ENCODE data around the gene PCDH10. TPM values are rescaled to one million over a fixed set of nuclear protein-coding genes. Genes with fewer than 3 reads are reported as not detected.

Gene PCDH10
- total and polyA plus RNA-seq, 2 donors (not counting 3 experiments of a cell fraction or from before 2014, with no cell fraction given): 56.5 to 91.0 TPM

GRCh38 chr4:133161570-133162295, 12.6 kb downstream of the PCDH10 start:
- Histone ChIP-seq H3K4me1 (ENCODE audit: control insufficient read depth, extremely low read depth, insufficient read depth, low read length) (no peaks in the 10 kb centered on the region), H4K20me1 (replicated peaks; ENCODE audit: control insufficient read depth, extremely low read depth, insufficient read depth, low read length) (no peaks in the 10 kb centered on the region), H3K4me2 (ENCODE audit: insufficient read depth, low read length) (no peak overlapping the region), H3K9me3 (replicated peaks; ENCODE audit: control insufficient read depth, insufficient read depth, low read length) (no peaks in the 10 kb centered on the region), H3K27me3 (ENCODE audit: control insufficient read depth in 2 of 2, insufficient read depth in 2 of 2, low read length in 2 of 2) (no peaks in the 10 kb centered on the region), H3K79me2 (ENCODE audit: control insufficient read depth, insufficient read depth, low read length) (peaks cover 2% of the 10 kb centered on the region), H2AFZ (ENCODE audit: low read depth, low read length) (no peak overlapping the region), H3K36me3 (ENCODE audit: control insufficient read depth in 2 of 2, extremely low read depth in 1 of 2, insufficient read depth in 2 of 2, low read length in 2 of 2) (peaks cover 0 to 5% of the 10 kb centered on the region in 2 experiments), H3K4me3 (replicated peaks in 1 of 3; ENCODE audit: insufficient read depth in 1 of 3, low read depth in 1 of 3, low read length in 3 of 3) (no peak overlapping the region), H3K27ac (ENCODE audit: insufficient read depth, low read depth, low read length) (no peak overlapping the region), H3K9me1 (replicated peaks; ENCODE audit: control insufficient read depth, extremely low read depth, insufficient read depth, low read length) (no peaks in the 10 kb centered on the region), H3K9ac (replicated peaks; ENCODE audit: extremely low read depth, insufficient read depth, low read length) (no peak overlapping the region)
- no TSS peak for BruUV-seq (replicated peaks)
- TF ChIP-seq GATA2 (IDR thresholded peaks at IDR 0.05; ENCODE audit: insufficient read depth, insufficient read length, low read depth, low read length) (no peak), POLR2AphosphoS5 (IDR thresholded peaks at IDR 0.05; ENCODE audit: insufficient read depth, low read depth, low read length) (no peak), POLR2A (IDR thresholded peaks at IDR 0.05; ENCODE audit: low read depth, low read length) (no peak), MYC (IDR thresholded peaks at IDR 0.05; ENCODE audit: low read depth, low read length) (no peak), FOS (IDR thresholded peaks at IDR 0.05; ENCODE audit: borderline replicate concordance, insufficient read depth, low read length) (no peak), EZH2 (IDR thresholded peaks at IDR 0.05; ENCODE audit: borderline replicate concordance, low read depth, low read length, severe bottlenecking) (no peak), JUN (IDR thresholded peaks at IDR 0.05; ENCODE audit: borderline replicate concordance, insufficient read depth, insufficient read length, low read depth) (no peak), CTCF (IDR thresholded peaks at IDR 0.05; ENCODE audit: extremely low read depth in 1 of 2, insufficient read depth in 1 of 2, low read depth in 1 of 2, low read length in 2 of 2) (no peak)
- TF ChIP-seq, protein P1, sequence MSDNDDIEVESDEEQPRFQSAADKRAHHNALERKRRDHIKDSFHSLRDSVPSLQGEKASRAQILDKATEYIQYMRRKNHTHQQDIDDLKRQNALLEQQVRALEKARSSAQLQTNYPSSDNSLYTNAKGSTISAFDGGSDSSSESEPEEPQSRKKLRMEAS (IDR thresholded peaks at IDR 0.05; ENCODE audit: insufficient read depth, insufficient read length): no peak
- CTCF ChIA-PET: interaction anchor here (0.6 to 5.7 kb wide), 3 partner anchors 10 to 1591 kb away, joined by 3 to 39 read pairs (median 3); no protein-coding TSS in a partner anchor
- POLR2A ChIA-PET: no interaction called here
- intact Hi-C loops (cut with micrococcal nuclease) (no loop called here), dilution Hi-C loops (cut with MboI; ENCODE audit: extremely low pct_ligation_motif_present, low sequenced_read_pairs) (no loop called here)
- DNase-seq (ENCODE audit: low read depth, low spot score) (no peak), FAIRE-seq (no peak)

Data from endothelial cell of umbilical vein (primary cell).